C1 segment of cervical spinal cord (tissue), 14 donors: ENCODE results near the gene VRK2.
"Not testable (repeated sequence)": the region's sequence is repeated elsewhere in the genome, so short reads cannot be mapped to it uniquely, and the experiment has no call there.

Experiments
- DNase-seq, 14 donors: peaks; one replicate each; lab custom pipeline; 2025; lab: John Stamatoyannopoulos, UW

Gene VRK2

GRCh38 chr2:58054264-58054663, 7.7 kb downstream of the VRK2 start:
- DNase-seq, result no peak

GRCh38 chr2:58055033-58055786, 8.6 kb downstream of the VRK2 start:
- no peak for DNase-seq

- DNase-seq, result no peak
These were observed 9.7 kb downstream of the VRK2 start for GRCh38 chr2:58056192-58056916.

GRCh38 chr2:58057707-58058530, 11.3 kb downstream of the VRK2 start:
- DNase-seq, result no peak

- no peak for DNase-seq
These were observed 17.0 kb downstream of the VRK2 start for GRCh38 chr2:58063641-58064040.

GRCh38 chr2:58064086-58064485, 17.5 kb downstream of the VRK2 start:
- no peak for DNase-seq

- no peak for DNase-seq
These were observed 18.6 kb downstream of the VRK2 start for GRCh38 chr2:58065248-58065647.

- DNase-seq, result no peak
These were observed 20.4 kb downstream of the VRK2 start for GRCh38 chr2:58067001-58067400.

- DNase-seq, result no peak
These were observed 24.2 kb downstream of the VRK2 start for GRCh38 chr2:58070765-58071164.

- DNase-seq, result no peak
These were observed 25.5 kb downstream of the VRK2 start for GRCh38 chr2:58072102-58072501.

GRCh38 chr2:58073008-58073407, 26.4 kb downstream of the VRK2 start:
- no peak for DNase-seq

- no peak for DNase-seq
These were observed 27.1 kb downstream of the VRK2 start for GRCh38 chr2:58073751-58074150.

- no peak for DNase-seq
These were observed 34.4 kb downstream of the VRK2 start for GRCh38 chr2:58081000-58081399.

GRCh38 chr2:58089081-58089480, 42.5 kb downstream of the VRK2 start:
- DNase-seq, result no peak

GRCh38 chr2:58092772-58093171, 46.2 kb downstream of the VRK2 start:
- DNase-seq, result not testable (repeated sequence)

- DNase-seq, result no peak
These were observed 50.4 kb downstream of the VRK2 start for GRCh38 chr2:58097025-58097424.

GRCh38 chr2:58098254-58099095, 51.9 kb downstream of the VRK2 start:
- DNase-seq, result no peak

- DNase-seq, result no peak
These were observed 52.6 kb downstream of the VRK2 start for GRCh38 chr2:58099096-58099769.

GRCh38 chr2:58101500-58101899, 54.9 kb downstream of the VRK2 start:
- no peak for DNase-seq

- DNase-seq, result no peak
These were observed 60.3 kb downstream of the VRK2 start for GRCh38 chr2:58106896-58107295.
